ENCODE data around the gene HIF1A. TPM values are rescaled to one million over a fixed set of nuclear protein-coding genes. Genes with fewer than 3 reads are reported as not detected.

Gene HIF1A
- total and polyA plus RNA-seq, 2 donors (not counting 1 experiment from before 2014, with no cell fraction given), result 44.2 to 261 TPM

DNA sequence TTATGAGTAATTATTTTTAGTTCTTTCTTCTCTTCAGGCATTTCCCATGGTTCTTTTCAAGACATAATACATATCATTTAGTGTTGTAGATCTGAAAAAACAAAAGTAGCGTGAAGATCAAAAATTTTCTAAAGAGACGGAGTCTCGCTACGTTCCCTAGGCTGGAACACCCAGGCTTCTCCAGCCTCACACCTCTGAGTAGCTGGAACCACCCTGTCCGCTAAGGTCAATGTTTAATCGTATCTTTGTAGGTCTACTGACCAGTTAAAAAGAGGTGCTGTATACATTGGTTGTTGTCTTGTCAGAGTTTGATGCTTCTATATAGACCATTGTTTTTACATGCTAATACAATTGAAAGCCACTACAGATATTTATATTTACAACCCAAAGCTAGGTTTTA, 1.3 kb upstream of the HIF1A start:
- peaks cover 26% of the 10 kb centered on the region for H3K4me1 Mint-ChIP-seq
- H3K9me3 Mint-ChIP-seq (ENCODE audit: insufficient read depth), result no peaks in the 10 kb centered on the region
- ChIA-PET POLR2A (interaction anchor here (0.7 to 2.5 kb wide), 5 partner anchors 23 to 222 kb away, joined by 3 to 16 read pairs (median 5); no protein-coding TSS in a partner anchor), CTCF (interaction anchor here (0.9 to 3.0 kb wide), 8 partner anchors 19 to 217 kb away, joined by 3 to 16 read pairs (median 4); no protein-coding TSS in a partner anchor)
- H3K27me3 ChIP-seq (replicated peaks in 1 of 4; ENCODE audit: control extremely low read depth in 1 of 4, control insufficient read depth in 3 of 4, insufficient read depth in 4 of 4, low read length in 3 of 4), result no peaks in the 10 kb centered on the region
- peak overlapping the region; percentile 0 for H2AFZ ChIP-seq (ENCODE audit: insufficient read depth, low read depth, low read length, poor library complexity, severe bottlenecking)
- H3K4me3 Mint-ChIP-seq, result peak overlapping the region; percentile 97
- peaks cover 38% of the 10 kb centered on the region for H3K79me2 ChIP-seq (ENCODE audit: control insufficient read depth, insufficient read depth, low read length)
- H3K9ac ChIP-seq (ENCODE audit: low read length), result no peak overlapping the region
- H3K36me3 ChIP-seq (replicated peaks in 1 of 2; ENCODE audit: control extremely low read depth in 1 of 2, control insufficient read depth in 1 of 2, extremely low read depth in 1 of 2, insufficient read depth in 2 of 2, low read length in 1 of 2), result no peaks in the 10 kb centered on the region
- H3K27me3 Mint-ChIP-seq, result no peaks in the 10 kb centered on the region
- H3K27ac ChIP-seq (ENCODE audit: low read length in 2 of 2), result peak overlapping the region in 1 of 2 donors; percentile 94
- ATAC-seq (ENCODE audit: low read depth) (no peak), DNase-seq (no peak)
- peaks cover 18 to 26% of the 10 kb centered on the region in 2 donors for H3K4me1 ChIP-seq (ENCODE audit: control insufficient read depth in 2 of 2, insufficient read depth in 2 of 2, low read length in 2 of 2)
- intact Hi-C loops (cut with micrococcal nuclease), result no loop called here
- H3K4me3 ChIP-seq (ENCODE audit: control extremely low read depth in 1 of 5, extremely low read depth in 1 of 5, insufficient read depth in 1 of 5, low read depth in 2 of 5, low read length in 4 of 5), result no peak overlapping the region
- H3K27ac Mint-ChIP-seq, result peak overlapping the region; percentile 24
- TF ChIP-seq EZH2 (IDR thresholded peaks at IDR 0.05; ENCODE audit: borderline replicate concordance, insufficient read depth, low read depth, low read length, poor library complexity, severe bottlenecking), result no peak
- TF ChIP-seq, protein P1, sequence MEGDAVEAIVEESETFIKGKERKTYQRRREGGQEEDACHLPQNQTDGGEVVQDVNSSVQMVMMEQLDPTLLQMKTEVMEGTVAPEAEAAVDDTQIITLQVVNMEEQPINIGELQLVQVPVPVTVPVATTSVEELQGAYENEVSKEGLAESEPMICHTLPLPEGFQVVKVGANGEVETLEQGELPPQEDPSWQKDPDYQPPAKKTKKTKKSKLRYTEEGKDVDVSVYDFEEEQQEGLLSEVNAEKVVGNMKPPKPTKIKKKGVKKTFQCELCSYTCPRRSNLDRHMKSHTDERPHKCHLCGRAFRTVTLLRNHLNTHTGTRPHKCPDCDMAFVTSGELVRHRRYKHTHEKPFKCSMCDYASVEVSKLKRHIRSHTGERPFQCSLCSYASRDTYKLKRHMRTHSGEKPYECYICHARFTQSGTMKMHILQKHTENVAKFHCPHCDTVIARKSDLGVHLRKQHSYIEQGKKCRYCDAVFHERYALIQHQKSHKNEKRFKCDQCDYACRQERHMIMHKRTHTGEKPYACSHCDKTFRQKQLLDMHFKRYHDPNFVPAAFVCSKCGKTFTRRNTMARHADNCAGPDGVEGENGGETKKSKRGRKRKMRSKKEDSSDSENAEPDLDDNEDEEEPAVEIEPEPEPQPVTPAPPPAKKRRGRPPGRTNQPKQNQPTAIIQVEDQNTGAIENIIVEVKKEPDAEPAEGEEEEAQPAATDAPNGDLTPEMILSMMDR (IDR thresholded peaks at IDR 0.05), result no peak
- no peak overlapping the region for H3K4me2 ChIP-seq (replicated peaks; ENCODE audit: low read depth, low read length, poor library complexity, severe bottlenecking)
- 100% methylated on average over 2 of the region's 6 CpGs for whole genome bisulfite sequencing (ENCODE audit: insufficient coverage)
- peaks cover 36% of the 10 kb centered on the region for H4K20me1 ChIP-seq (ENCODE audit: control insufficient read depth, insufficient read depth, low read length, poor library complexity, severe bottlenecking)
- H3K9me3 ChIP-seq (ENCODE audit: control extremely low read depth in 1 of 3, control insufficient read depth in 2 of 3, insufficient read depth in 1 of 3, low read length in 2 of 3), result no peaks in the 10 kb centered on the region

Measured in B cell (primary cell).